ENCODE results near the gene CABLES1.

DNA sequence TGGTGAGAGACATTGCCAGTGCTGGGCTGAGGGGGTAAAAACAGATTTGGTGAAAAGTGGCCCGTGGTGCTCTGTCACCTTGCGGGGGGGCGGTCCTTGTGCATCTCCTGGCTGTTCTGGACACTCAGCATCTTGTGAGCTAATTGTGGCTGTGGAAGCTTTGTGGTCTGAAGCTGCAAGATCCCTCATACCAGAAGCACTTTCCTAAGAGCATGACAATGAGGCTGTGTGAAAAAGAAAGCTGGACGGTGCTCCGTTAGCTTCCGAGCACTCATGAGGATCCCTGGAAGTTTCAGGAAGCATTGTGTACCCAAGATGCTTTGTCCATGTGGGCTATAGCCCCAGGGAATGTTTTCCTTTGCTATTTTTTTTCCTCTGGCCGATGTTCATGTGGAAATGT lies 74.5 kb downstream of the CABLES1 start:
- TF ChIP-seq, protein P1, sequence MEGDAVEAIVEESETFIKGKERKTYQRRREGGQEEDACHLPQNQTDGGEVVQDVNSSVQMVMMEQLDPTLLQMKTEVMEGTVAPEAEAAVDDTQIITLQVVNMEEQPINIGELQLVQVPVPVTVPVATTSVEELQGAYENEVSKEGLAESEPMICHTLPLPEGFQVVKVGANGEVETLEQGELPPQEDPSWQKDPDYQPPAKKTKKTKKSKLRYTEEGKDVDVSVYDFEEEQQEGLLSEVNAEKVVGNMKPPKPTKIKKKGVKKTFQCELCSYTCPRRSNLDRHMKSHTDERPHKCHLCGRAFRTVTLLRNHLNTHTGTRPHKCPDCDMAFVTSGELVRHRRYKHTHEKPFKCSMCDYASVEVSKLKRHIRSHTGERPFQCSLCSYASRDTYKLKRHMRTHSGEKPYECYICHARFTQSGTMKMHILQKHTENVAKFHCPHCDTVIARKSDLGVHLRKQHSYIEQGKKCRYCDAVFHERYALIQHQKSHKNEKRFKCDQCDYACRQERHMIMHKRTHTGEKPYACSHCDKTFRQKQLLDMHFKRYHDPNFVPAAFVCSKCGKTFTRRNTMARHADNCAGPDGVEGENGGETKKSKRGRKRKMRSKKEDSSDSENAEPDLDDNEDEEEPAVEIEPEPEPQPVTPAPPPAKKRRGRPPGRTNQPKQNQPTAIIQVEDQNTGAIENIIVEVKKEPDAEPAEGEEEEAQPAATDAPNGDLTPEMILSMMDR (IDR thresholded peaks at IDR 0.05): no peak
- no peak for TF ChIP-seq POLR2A (IDR thresholded peaks at IDR 0.05)
